AG04450 (cell line): ENCODE data around the gene SMAD6. TPM values are rescaled to one million over a fixed set of nuclear protein-coding genes. Genes with fewer than 3 reads are reported as not detected.

Experiments
- CTCF ChIA-PET: fragments of 300-600, 350-600 bp; formaldehyde crosslinking; extraction: SDS; loops from one replicate; lab custom pipeline; 2022; ENCODE audit warnings: antibody characterized with exemption, inconsistent platforms; lab: Charles Lee
- POLR2A ChIA-PET: fragments of 350-600 bp; formaldehyde crosslinking; extraction: SDS; loops from one replicate; lab custom pipeline; 2021; ENCODE audit warnings: antibody characterized with exemption, inconsistent platforms; lab: Yijun Ruan, JAX
- DNase-seq: peaks from one replicate; pipeline ENCODE4 v3.0.0-alpha.2; 2011; ENCODE audit warnings: low read depth, low spot score
- H3K27ac ChIP-seq: one replicate; pipeline ENCODE4 v1.5.1; 2012; ENCODE audit warnings: low read depth, low read length, control low read depth
- H3K27me3 ChIP-seq: one replicate; pipeline ENCODE4 v1.6.0; 2012; ENCODE audit warnings: low read length; ENCODE audit not compliant: control insufficient read depth, insufficient read depth
- H3K4me3 ChIP-seq: 2 replicates; pipeline ENCODE4 v1.5.1; 2011; ENCODE audit warnings: mild to moderate bottlenecking, low read depth, low read length, control low read depth
- H3K9me3 ChIP-seq: 2 replicates; pipeline ENCODE4 v1.5.1; 2012; ENCODE audit warnings: low read length; ENCODE audit not compliant: control insufficient read depth, insufficient read depth
- polyA plus RNA-seq: library from polyadenylated mRNA; depleted of rRNA; stranded (reverse); fragments of >200 nt; gene quantifications from 2 replicates; pipeline ENCODE4 v1.2.3, GENCODE V29; 2011
- TF ChIP-seq, protein P1 (sequence below): IDR thresholded peaks from 2 replicates; pipeline ENCODE4 v1.5.1; 2011; ENCODE audit warnings: low read depth, low read length, control low read depth, inconsistent platforms

SMAD6 gene
- polyA plus RNA-seq, 1 experiment, result 1.8 TPM

DNA sequence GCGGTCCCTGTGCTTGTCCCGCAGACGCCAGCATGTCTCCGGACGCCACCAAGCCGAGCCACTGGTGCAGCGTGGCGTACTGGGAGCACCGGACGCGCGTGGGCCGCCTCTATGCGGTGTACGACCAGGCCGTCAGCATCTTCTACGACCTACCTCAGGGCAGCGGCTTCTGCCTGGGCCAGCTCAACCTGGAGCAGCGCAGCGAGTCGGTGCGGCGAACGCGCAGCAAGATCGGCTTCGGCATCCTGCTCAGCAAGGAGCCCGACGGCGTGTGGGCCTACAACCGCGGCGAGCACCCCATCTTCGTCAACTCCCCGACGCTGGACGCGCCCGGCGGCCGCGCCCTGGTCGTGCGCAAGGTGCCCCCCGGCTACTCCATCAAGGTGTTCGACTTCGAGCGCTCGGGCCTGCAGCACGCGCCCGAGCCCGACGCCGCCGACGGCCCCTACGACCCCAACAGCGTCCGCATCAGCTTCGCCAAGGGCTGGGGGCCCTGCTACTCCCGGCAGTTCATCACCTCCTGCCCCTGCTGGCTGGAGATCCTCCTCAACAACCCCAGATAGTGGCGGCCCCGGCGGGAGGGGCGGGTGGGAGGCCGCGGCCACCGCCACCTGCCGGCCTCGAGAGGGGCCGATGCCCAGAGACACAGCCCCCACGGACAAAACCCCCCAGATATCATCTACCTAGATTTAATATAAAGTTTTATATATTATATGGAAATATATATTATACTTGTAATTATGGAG, 79.1 kb downstream of the SMAD6 start:
- H3K27me3 ChIP-seq, result no peaks in the 10 kb centered on the region
- H3K27ac ChIP-seq, result peak overlapping the region; percentile 80
- POLR2A ChIA-PET, result no interaction called here
- TF ChIP-seq, protein P1, sequence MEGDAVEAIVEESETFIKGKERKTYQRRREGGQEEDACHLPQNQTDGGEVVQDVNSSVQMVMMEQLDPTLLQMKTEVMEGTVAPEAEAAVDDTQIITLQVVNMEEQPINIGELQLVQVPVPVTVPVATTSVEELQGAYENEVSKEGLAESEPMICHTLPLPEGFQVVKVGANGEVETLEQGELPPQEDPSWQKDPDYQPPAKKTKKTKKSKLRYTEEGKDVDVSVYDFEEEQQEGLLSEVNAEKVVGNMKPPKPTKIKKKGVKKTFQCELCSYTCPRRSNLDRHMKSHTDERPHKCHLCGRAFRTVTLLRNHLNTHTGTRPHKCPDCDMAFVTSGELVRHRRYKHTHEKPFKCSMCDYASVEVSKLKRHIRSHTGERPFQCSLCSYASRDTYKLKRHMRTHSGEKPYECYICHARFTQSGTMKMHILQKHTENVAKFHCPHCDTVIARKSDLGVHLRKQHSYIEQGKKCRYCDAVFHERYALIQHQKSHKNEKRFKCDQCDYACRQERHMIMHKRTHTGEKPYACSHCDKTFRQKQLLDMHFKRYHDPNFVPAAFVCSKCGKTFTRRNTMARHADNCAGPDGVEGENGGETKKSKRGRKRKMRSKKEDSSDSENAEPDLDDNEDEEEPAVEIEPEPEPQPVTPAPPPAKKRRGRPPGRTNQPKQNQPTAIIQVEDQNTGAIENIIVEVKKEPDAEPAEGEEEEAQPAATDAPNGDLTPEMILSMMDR, result no peak
- CTCF ChIA-PET, result interaction anchor here (0.9 kb wide), 1 partner anchor 81 kb away, joined by 3 read pairs; no protein-coding TSS in a partner anchor
- DNase-seq, result no peak
- H3K9me3 ChIP-seq, result no peaks in the 10 kb centered on the region; the same call in 1 of the 2 replicates
- no peak overlapping the region for H3K4me3 ChIP-seq

DNA sequence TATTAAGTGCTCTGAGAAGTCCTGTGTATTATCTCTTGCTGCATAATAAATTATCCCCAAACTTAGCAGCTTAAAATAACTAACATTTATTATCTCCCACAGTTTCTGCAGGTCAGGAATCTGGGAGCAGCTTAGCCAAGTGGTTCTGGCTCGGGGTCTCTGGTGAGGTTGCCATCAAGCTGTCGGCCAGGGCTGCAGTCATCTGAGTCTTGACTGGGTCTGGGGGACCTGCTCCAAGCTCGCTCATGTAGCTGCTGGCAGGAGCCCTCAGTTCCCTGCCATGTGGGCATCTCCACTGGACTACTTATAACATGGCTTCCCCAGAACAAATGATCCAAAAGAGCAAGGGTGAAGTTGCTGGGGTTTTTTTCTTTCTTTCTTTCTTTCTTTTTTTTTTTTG, 80.7 kb downstream of the SMAD6 start:
- ChIA-PET CTCF (interaction anchor here (1.4 to 1.7 kb wide), 4 partner anchors 9 to 164 kb away, joined by 3 to 11 read pairs (median 6); no protein-coding TSS in a partner anchor), POLR2A (no interaction called here)
- Histone ChIP-seq H3K27ac (peak overlapping the region; percentile 21), H3K9me3 (no peaks in the 10 kb centered on the region; the same call in 1 of the 2 replicates), H3K27me3 (no peaks in the 10 kb centered on the region), H3K4me3 (no peak overlapping the region)
- TF ChIP-seq, protein P1, result no peak
- no peak for DNase-seq

DNA sequence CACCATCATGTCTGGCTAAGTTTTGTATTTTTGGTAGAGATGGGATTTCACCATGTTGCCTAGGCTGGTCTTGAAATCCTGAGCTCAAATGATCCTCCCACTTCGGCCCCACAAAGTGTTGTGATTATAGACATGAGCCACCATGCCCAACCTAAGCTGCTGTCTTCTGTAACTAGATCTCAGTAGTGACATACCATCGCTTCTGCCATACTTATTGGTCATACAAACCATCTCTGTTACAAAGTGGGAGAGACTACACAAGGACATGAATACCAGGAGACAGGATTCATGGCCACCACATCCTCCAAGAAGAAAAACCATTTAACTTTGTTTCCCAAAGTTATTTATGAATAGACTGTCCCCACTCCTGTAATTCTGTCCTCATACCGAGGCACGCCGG, 81.3 kb downstream of the SMAD6 start:
- no peak for DNase-seq

DNA sequence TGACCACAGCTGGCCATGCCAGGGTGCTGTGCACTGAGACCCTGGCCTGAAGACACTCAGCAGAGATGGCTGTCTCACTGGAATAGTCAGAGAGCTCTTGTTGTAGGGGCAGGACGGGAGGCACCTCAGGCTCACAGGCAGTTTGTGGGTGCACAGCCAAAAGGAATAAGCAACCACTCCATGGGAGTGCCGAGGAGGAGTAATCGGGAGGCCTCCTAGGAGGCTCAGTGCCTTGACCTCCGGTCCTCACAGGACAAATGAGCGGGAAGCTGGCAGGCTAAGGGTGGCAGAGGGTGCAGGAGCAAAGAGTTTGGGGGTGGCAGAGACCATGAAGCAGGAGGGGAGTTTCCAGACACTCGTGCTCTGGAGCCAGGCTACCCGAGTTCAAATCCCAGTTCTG, 81.7 kb downstream of the SMAD6 start:
- H3K9me3 ChIP-seq, result no peaks in the 10 kb centered on the region; the same call in 1 of the 2 replicates
- DNase-seq, result no peak
- POLR2A ChIA-PET, result no interaction called here
- CTCF ChIA-PET, result interaction anchor here (1.4 to 1.5 kb wide), 2 partner anchors 79 to 86 kb away, joined by 3 to 5 read pairs; no protein-coding TSS in a partner anchor
- TF ChIP-seq, protein P1, result no peak
- H3K27ac ChIP-seq, result no peak overlapping the region
- H3K27me3 ChIP-seq, result no peaks in the 10 kb centered on the region
- no peak overlapping the region for H3K4me3 ChIP-seq

More for the DNA sequence above, 81.3 kb downstream of the SMAD6 start:
- Histone ChIP-seq H3K27ac (no peak overlapping the region), H3K9me3 (no peaks in the 10 kb centered on the region; the same call in 1 of the 2 replicates), H3K4me3 (no peak overlapping the region), H3K27me3 (no peaks in the 10 kb centered on the region)
- TF ChIP-seq, protein P1, result no peak
- ChIA-PET CTCF (interaction anchor here (1.4 to 1.7 kb wide), 5 partner anchors 9 to 165 kb away, joined by 3 to 11 read pairs (median 5); no protein-coding TSS in a partner anchor), POLR2A (no interaction called here)

DNA sequence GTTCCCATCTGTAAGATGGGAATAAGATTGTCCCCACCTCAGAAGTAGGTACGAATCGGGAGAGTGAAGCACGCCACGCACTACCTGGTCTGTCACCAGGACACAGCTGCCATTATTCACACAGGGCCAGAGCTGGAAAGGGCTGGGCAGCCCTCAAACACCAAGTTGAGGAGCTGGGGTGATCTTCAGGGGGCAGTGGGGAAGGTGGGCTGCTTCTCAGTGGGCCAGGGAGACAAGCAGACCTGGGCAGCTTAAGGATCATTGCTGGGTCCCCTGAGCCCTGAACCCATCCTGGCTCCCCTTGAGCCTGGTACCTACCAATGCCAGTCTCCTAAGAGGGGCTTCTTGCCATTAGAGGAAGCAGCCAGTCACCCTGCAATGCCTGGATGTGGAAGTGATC, 82.1 kb downstream of the SMAD6 start:
- no peak for DNase-seq
- Histone ChIP-seq H3K27ac (peak overlapping the region; percentile 2), H3K9me3 (no peaks in the 10 kb centered on the region; the same call in 1 of the 2 replicates), H3K27me3 (no peaks in the 10 kb centered on the region), H3K4me3 (no peak overlapping the region)
- POLR2A ChIA-PET, result no interaction called here
- CTCF ChIA-PET, result interaction anchor here (1.5 kb wide), 1 partner anchor 79 kb away, joined by 5 read pairs; no protein-coding TSS in a partner anchor
- TF ChIP-seq, protein P1, result no peak
